CD4-positive, alpha-beta T cell treated with Interleukin-21 for 1 hour (primary cell): ENCODE results near the gene MTMR8.

Experiments
- DNase-seq: peaks from one replicate; pipeline ENCODE4 v3.0.0-alpha.2; 2020

Gene MTMR8

GRCh38 chrX:64291123-64291522 lies 104.1 kb downstream of the MTMR8 start:
- DNase-seq: no peak

- DNase-seq: no peak
Measured at GRCh38 chrX:64265265-64265664, 130.0 kb downstream of the MTMR8 start.

GRCh38 chrX:64230123-64230970 lies 164.9 kb downstream of the MTMR8 start, which contains the start of gene ASB12:
Gene ASB12, minus strand, starts transcription at chrX:64230607. Its CDS starts 4,957 bp downstream, at chrX:64225650.
- DNase-seq: no peak

- DNase-seq: no peak
Measured at GRCh38 chrX:64229154-64229553, 166.1 kb downstream of the MTMR8 start.
